GM21381 (cell line): ENCODE measurements around the gene SPACA7.

ENCODE experiments used
- ATAC-seq: cut with Tn5 transposase; IDR thresholded peaks from one replicate; pipeline ENCODE4 v1.9.1; 2021; ENCODE audit warnings: mild to moderate bottlenecking, moderate library complexity; ENCODE audit not compliant: unreplicated experiment

SPACA7 gene

DNA sequence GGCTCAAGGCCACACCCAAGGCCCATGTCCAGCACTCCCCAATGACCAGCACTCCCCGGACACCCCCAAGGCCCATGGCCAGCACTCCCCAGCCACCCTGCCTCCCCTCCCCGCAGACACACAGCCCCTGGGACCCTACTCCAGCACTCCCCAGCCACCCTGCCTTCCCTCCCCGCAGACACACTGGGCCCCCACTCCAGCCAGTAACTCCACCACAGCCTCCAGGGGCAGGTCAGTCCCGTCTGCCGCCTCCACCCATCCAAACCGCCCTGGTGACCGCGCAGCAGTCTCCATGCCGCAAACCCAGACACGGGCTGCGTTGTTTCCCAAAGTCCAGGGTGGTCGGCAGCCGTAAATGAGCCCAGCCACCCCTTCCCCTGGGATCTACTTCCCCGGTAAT, 70.7 kb downstream of the SPACA7 start:
- ATAC-seq = no peak

DNA sequence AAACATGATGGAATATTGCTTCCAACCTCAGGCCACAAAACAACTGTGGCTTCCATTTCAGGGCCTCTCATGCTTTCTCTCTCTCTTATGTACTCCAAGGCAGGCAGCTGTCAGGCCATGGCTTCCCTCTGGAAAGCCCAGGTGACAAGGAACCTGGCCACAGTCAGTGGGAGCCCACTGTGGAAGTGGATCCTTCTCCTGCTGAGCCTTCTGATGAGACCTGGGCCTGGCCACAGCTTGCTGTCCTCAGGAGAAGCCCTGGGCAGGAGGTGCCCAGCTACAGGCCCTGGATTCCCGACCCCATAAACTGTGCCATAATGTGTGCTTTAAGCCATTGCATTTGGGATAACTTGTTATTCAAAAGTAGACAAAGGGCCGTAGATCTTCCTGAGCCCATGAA, 71.2 kb downstream of the SPACA7 start:
- ATAC-seq = no peak

DNA sequence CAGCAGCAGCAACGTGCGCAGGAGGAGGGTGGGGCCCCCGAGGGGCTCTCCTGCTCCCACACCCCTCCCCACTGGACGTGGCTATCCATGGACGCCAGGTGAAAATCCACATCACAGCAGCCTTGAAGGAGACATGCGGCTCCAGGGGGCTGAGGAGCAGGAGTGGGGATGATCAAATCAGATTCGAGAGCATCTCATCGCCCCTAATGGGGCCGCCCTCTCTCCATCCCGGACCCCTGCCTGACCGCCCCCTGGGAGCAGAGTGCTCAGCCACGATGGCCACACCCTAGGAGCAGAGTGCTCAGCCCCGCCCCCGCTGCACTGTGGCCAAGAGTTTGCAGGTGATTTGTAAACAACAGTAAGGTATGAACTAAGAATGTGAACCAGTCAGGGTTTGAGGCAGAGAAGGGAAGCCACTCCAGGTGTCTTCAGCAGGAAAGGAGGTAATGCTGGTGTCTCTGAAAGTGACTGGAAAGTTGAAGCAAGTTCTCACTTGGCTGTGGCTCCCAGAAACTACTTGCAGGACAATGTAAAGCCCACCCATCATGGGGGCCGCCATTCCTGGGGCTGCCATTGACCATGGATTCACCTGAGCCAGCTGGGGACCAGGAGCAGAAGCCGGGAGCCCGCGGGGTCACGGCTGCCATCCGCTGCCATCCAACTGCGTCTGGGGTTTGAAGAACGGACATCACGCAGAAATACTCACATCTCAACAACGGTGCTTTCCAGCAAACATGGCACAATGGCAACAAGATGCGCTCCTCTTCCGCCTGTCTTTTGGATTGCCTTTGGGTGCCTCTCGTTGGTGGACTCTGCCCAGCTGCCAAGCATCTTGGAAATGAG, 71.8 kb downstream of the SPACA7 start:
- no peak for ATAC-seq

DNA sequence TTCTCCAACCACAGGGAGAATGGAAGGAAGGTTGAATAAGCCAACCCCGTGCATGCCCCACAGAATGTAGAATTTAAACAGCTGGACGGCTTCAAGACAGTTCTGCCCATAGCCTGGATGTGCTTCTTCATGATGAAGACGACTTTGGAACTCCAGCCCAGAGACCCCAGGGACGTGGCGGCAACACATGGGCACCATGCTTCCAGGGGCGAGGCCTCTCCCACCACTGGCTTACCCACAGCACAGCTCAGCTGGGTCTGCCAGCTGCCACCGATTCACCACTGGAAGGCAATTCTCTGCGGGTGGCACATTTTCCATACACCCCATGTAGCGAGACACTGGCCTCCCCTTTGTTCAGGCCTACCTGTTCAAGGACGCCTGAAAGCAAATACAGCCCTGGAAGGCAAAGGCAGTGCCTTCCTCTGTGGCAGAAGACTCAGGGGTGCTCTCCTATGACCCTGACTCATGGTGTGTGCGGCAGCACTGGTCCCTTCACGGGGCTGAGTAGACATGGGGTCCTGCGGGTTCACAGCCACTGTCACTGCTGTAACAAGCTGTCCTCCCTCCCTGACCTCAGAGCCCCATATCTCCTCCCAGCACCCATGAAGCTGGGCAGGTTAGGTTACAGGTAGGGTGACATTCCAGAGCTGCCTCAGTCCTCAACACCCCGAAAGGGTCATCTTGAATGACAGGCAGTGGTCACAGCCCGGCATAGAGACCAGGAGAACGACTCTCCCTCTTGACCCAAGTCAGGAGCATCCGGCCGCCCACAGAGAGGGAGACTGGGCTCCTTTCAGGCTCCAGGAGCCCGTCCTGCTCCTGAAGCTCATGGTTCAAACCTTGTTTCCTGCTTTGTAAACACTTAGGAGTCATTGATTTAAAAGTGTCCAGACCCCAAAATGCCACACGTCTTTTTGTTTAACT, 72.7 kb downstream of the SPACA7 start:
- ATAC-seq = no peak

DNA sequence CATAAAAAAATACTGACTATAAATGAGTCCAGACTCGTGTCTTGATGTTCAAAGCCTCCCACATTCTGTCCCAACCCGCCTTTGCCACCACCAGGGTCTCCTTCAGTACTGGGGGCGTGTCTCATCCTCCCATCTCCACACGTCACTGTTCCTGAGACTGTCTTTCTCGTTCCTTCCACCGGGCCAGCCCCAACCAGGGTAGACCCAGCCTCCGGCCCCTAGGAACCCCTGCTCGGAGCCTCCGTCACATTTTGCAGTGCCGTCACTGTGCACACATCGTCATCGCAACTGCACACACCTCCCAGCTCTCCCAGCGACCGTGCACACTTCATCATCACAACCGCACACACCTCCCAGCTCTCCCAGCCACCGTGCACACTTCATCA, 73.4 kb downstream of the SPACA7 start:
- no peak for ATAC-seq

DNA sequence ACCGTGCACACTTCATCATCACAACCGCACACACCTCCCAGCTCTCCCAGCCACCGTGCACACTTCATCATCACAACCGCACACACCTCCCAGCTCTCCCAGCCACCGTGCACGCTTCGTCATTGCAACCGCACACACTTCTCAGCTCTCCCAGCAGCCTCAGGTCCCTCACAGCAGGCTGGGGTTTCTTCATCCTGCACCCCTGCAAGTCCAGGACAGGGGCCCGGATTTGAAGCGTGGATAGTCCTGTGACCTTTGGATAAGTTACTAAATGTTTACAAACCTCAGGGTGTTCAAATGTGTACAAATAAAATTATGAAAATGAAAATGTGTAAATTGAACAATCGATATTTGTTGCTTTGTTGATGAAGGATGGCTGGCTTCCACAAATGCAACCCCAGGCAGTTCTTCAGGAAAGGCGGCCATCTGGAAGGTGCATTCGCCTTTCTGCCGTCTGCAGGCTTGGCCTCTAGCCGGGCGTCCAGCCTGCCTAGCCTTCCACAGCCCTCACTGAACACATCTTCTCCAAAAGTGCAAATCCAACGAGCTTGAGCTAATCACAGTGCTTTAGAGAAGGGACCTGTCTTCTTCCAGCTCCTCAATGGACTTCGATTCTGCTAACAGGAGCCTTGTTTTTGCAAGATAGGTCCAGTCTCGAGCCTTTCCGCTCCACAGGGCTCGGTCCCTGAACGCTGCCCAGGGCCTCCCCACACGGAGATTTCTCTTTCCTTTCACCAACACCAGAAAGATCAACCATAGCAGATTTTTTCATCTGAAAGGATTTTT, 74.2 kb downstream of the SPACA7 start:
- ATAC-seq = no peak

DNA sequence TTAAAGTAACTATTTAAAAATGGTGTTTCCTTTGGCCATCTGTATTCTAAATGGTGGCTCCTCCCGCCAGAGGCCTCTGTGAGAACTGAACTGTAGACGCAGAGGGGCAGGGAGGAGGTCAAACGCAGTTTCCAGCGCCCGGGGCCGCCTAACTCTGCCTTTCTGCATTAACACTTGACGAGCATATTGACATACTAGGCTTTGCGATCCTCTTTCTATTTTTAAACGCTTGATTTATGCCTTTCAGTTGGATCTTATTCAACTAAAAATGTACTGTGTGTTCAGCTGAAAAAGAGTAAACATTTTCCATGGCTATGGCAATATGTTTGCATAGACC, 74.7 kb downstream of the SPACA7 start:
- no peak for ATAC-seq

DNA sequence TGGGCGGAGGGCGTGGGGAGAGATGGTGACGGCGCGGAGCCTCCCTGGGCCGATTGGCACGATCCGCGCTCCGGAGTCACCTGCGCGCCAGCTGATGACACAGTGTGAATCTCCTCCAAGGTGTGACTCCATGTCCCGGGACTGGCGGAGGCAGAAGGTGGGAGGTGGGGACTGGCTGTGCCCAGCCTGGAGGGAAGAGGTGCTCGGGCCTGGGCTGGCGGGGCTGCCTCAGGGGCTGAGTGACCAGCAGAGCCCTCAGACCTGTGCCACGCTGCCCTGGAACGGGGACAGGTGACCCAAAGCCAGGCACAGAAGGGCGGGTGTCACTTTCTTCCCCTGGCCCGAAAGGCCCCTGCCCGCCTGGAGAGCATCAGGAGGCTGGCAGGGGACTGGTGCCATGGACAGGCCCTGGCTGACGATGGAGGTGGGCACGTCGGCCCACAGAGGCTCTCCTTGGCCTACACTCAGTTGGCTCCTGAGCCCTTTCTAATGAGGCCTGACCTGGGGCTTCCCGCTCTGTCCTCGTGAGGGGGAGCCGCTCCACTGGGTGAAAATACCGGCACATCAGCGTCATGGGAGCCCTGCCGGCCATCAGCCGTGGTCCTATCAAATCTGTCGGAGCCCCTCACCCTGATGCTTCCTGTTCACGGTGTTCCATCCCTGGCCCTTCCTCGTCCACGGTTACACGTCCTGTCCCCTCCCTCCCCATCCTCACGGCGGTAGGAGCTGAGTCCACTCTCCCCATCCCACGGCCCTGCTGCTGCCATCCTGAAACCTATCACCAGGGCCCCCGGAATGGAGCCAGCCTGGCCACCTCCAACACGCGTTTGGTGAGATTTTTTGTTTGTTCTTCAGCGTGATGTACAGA, 75.6 kb downstream of the SPACA7 start:
- ATAC-seq = no peak

DNA sequence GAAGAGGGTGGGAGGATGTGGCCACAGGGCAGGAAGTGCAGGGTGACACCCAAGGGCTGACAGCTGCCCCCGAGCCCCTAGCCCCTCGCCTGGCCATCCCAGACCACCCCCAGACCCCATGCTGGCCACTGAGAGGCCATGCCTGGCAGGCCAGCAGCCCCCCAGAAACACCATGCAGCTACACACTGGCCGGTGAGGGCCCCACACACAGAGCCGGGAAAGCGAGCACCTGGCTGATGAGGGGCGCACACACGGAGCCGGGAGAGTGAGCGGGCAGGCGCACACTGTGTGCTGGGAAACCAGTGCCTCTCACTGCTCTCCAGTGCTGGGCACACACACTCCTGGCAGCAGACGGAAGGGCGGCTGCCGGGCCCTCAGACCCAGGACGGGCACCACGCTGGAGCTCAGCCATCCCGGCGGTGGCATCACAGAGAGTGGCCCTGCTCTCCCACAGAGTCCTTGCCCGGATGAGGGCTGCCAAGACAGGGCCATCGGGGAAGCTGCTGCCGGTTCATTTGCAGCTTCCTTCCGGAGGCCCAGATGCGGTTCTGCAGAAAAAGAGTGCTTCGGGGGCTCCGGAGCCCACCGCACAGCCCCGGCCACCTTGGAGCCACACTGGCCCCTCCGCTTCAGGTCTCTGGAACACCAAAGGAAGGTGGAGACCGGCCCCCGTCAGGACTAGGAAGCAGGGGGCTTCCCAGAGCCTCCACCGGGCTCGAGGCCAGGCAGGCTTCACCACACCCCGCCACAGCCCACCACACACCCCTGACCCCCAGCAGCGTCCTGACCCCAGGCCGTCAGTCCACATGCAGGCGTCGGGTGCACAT, 76.4 kb downstream of the SPACA7 start:
- no peak for ATAC-seq

DNA sequence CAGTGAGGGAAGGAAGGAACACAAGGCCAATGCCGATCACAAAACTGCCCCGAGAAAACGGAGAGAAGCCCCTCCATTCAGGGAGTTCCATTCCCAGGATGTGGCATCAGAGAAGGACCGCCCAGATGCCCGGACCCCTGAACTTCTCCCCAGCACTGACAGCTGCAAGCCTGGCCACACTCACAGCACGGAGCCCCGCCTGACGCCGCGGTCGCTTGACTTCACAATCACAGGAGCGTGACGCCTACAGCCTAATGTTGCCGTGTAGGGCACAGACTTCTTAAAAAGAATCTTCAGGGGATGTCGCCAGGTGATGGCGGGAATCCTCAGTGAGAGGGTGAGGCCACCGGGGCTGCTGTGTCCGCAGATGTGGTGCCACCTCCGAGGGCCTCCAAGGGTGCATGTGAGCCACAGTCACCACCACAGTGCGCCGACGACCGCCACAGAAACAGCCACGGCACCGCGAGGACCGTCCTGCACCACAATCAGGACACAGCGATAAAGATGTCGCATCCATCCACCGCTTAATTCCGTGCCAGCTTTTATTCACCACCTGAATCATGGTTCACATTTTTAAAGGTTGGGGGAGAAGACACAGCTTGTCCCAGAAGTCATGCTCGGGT, 77.2 kb downstream of the SPACA7 start:
- no peak for ATAC-seq

DNA sequence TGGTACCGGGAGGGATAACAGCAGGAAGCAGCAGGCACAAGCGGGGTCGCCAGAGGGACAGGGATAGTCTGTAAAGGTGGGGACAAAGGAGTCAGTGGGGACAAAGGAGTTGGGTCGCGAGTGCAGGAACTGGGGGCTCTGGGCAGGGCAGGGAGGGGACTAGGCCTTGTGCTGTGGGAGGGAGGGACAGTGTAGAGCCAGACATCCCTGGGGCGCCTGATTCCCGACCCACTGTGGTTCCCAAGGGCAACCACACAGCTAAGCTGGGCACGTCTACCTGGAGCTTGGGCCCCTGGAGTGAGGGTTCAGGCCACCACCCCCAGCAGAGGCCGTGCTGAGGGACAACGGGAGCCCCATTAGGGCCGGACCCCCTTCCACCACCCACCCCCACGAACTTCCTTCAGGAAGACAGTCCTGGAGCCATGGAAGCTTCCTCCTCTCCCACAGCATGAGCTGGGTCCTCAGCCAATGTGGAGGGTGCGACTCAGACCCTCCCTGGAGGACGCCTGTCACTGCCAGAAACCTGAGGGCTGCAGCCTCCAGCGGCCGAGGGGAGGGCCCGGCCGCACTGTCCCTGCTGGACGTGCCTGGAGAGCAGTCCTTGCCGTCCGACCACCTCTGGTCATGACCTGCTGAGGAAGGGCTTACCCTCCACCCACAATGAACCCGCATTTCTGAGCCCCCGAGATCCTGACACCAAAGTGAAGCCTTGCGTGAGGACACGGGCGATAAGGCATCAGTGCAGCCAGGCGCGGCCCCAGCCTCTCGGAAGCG, 77.9 kb downstream of the SPACA7 start:
- ATAC-seq = no peak

DNA sequence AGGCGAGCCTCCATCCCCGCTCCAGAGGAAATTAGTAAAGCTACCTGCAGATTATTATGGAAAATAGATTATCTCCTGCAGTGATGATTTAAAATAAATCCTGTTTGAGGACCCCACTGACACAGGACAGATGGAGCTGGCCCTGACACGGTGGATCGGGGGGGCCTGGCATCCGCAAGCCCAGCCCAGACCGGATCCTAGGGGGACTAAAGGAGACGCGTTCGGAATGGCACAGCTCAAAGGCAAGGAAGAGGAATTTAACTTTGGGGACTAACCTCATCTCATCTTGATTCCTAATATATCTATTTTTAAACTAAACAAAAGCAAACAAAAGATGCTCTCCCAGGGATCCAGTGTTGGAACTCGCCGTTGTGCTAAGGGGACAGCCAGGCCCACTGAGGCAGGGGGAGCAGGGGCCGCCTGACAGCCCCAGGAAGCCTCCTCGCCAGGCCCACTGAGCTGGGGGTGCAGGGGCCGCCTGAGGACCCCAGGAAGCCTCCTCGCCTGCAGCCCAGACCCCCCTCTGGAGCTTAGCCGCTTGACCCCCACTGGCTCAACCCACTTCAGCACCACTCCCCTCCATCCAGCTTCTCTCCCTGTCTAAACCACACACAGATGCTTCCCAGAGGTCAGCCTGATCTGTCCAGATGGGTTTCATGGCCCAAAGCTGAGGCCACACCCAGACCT, 78.6 kb downstream of the SPACA7 start:
- no peak for ATAC-seq

DNA sequence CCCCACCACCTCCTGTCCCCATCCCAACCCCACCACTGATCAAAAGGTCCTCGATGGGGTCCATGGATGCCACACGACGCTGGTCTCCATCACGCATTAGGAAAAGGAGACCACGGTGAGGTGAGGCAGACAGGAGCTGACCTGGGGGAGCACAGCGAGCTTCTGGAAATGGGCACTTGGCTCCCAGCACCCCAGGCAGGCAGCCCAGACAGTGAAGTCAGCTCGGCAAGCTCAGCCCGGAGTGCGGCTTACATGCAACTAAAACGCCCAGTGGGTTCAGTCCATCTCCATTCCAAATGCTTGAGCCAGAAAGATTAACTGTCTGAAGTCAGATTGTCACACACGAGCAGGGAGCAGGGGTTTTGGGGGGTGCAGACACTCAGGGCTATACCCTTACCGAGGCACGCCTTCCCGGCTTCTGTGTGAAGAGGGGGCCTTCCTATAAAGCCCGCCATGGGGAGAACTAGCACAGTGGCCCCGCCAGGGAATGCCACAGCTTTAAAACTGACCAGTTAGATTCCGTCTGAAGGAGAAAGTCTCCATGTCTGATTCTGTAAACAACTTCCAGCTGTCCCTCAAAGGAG, 79.4 kb downstream of the SPACA7 start:
- ATAC-seq = no peak

DNA sequence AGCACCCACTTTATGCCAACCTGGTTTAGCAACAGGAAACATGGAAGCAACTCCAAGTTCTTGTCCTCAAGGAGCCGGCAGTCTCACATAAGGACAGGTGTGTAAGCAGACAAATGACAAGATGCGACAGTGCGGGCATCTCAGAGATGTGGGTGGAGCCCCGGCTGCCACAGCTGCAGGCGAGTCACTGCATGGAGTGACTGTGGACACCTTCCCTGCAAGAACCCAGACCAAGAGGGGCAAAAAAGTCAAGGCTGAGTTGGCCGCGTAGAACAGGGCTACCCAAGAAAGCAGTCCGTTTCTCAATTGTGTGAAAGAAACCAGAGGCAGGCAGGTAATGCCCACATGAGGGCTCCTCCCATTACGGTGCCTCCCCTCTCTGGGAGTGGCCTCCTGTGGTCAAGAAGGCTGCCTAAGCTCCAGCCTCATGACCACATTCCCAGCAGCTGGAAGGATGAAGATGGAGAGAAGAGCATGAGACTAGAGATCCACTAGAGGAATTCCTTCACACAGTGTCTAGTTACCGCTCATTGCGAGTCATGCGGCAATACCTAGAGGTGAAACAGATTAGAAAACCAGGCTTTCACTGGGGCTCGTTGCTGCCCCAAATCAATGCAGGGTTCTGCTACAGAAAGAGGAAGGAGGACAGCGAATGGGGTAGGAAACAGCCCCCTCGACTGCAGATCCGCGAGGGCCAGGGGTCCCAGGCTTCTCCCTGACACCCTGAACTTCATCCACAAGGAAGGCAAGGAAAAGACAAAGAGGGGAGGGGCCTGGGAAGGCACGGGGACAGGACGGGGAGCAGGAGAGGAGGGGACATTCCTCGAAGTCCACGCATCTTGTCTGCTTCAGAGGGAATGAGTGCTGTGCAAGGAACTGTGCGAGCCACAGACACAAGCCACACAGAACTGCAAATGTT, 80.2 kb downstream of the SPACA7 start:
- no peak for ATAC-seq

DNA sequence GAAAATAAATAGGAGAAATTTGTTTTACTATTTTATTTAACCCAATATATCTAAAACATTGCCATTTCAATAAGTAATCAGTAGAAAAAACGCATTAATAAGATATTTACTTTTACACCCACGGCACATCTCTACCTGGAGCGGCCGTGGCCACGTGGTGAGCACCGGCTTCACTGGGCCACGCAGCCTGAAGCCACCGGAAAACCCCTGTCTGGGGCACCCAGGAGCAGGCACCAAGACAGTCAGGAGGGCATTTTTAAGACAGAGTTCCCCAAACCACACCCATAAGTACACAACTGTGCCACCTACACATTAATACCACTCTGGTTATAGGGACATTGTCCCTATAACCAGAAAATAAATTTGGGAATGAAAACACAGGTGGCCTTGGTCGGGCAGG, 80.9 kb downstream of the SPACA7 start:
- no peak for ATAC-seq

DNA sequence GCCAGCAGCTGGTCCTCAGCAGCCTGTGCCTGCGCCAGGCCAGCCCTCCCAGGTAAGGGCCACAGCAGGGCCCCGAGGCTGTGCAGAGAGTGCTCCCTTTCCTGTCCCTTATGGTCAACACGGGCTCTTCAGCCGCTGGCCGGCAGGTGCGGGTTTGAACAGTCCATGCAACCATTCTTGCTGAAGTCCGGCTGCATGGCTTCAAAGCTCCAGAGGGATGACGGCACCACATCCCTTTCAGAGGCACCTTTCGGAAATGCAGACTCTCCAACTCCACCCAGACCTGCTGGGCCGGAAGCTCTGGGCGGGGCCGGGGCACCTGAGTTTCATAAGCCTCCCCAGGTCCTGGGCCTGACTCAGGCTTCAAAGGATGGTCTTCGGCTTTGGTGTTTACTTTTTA, 81.3 kb downstream of the SPACA7 start:
- no peak for ATAC-seq
